ENCODE data around the gene ASF1B.
A peak's percentile ranks its signal among the peaks of the same experiment; 100 is the strongest.

Gene ASF1B

DNA sequence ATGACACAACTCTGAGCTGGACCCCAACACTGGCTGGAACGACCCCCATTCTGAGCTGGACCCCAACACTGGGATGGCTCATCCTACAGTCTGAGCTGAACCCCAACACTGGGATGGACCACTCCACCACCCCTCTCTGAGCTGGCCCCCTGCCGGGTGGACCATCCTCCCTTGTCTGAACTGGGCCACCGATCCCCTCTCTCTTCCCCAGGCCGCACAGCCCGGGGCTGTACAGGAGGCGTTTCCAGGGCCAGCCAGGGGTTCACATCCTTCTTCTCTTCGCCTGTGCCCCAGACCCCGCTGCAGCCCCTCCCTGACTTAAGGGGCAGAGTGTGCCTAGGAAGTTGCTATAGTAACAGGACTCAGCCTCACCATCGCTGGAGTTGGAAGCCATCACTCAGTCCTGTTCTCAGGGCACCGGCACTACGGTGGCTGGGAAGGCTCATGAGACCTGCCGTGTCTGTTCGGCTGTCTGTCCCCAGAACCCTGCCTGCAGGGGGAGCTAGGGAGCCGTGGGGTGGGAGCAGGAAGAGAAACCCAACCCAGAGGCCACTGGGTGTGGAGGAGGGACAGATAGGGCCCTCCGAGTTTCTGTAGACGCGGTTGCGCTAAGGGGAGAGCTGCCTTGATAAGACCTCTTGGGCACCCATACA, 22.5 kb downstream of the ASF1B start:
- H3K9me3 ChIP-seq = no peaks in the 10 kb centered on the region
- no peaks in the 10 kb centered on the region for H3K27me3 ChIP-seq
- H3K4me3 ChIP-seq = no peak overlapping the region
- TF ChIP-seq, protein P1, sequence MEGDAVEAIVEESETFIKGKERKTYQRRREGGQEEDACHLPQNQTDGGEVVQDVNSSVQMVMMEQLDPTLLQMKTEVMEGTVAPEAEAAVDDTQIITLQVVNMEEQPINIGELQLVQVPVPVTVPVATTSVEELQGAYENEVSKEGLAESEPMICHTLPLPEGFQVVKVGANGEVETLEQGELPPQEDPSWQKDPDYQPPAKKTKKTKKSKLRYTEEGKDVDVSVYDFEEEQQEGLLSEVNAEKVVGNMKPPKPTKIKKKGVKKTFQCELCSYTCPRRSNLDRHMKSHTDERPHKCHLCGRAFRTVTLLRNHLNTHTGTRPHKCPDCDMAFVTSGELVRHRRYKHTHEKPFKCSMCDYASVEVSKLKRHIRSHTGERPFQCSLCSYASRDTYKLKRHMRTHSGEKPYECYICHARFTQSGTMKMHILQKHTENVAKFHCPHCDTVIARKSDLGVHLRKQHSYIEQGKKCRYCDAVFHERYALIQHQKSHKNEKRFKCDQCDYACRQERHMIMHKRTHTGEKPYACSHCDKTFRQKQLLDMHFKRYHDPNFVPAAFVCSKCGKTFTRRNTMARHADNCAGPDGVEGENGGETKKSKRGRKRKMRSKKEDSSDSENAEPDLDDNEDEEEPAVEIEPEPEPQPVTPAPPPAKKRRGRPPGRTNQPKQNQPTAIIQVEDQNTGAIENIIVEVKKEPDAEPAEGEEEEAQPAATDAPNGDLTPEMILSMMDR (IDR thresholded peaks at IDR 0.05) = no peak
- peak overlapping the region; percentile 85 to 94 for H3K27ac ChIP-seq
- peaks cover 5 to 84% (median 58%) of the 10 kb centered on the region in 4 donors for H3K4me1 ChIP-seq
- intact Hi-C loops (cut with DNase I; ENCODE audit: low total_unique reads) = no loop called here
- no peak for DNase-seq
- H3K36me3 ChIP-seq = no peaks in the 10 kb centered on the region

DNA sequence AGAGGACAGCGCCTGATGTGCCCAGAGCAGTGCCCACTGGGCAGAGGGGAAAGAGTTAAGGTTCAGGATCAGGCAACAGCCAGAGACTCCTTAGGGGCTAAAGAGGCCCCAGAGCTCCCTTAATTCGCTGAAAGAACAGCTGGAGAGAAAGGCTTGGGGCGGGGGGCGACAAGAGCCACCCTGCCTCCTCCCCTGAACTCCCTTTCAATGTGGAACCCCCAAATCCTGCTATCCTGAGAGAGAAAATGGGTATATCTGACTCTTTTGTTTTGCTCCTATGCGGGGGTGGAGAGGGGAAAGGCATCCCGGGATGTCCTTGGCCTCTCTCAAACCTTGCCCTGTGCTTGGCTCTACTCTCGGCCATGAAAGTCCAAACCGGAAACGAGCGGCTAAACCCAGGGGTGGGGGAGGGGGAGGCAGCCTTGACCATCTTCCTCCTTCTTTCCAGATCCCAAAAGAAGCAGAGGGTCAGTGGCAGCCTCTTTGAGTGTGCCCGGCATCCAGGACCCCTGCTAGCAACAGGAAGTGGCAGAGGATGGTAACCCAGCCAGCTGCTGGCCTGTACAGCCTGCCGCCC, 23.5 kb downstream of the ASF1B start:
- H3K27me3 ChIP-seq = no peaks in the 10 kb centered on the region
- intact Hi-C loops (cut with DNase I; ENCODE audit: low total_unique reads) = no loop called here
- peak overlapping the region; percentile 85 to 94 for H3K27ac ChIP-seq
- no peaks in the 10 kb centered on the region for H3K36me3 ChIP-seq
- peak; percentile 61 to 86 for DNase-seq
- peaks cover 5 to 87% (median 60%) of the 10 kb centered on the region in 4 donors for H3K4me1 ChIP-seq
- peak overlapping the region; percentile 29 to 45 for H3K4me3 ChIP-seq
- no peaks in the 10 kb centered on the region for H3K9me3 ChIP-seq
- TF ChIP-seq, protein P1 (IDR thresholded peaks at IDR 0.05) = no peak

- Histone ChIP-seq H3K27ac (peak overlapping the region; percentile 85 to 94), H3K4me3 (peak overlapping the region; percentile 29 to 45), H3K4me1 (peaks cover 5 to 93% (median 67%) of the 10 kb centered on the region in 4 donors), H3K9me3 (no peaks in the 10 kb centered on the region), H3K27me3 (no peaks in the 10 kb centered on the region), H3K36me3 (peaks cover 0 to 5% (median 0%) of the 10 kb centered on the region in 3 donors)
- TF ChIP-seq, protein P1 (IDR thresholded peaks at IDR 0.05) = no peak
- no peak for DNase-seq
- intact Hi-C loops (cut with DNase I; ENCODE audit: low total_unique reads) = no loop called here
Observed at GRCh38 chr19:14112051-14112808, 24.2 kb downstream of the ASF1B start.

- Histone ChIP-seq H3K4me1 (peaks cover 5 to 97% (median 70%) of the 10 kb centered on the region in 4 donors), H3K36me3 (peaks cover under 1 to 12% (median 5%) of the 10 kb centered on the region in 3 donors), H3K27me3 (no peaks in the 10 kb centered on the region), H3K27ac (peak overlapping the region; percentile 85 to 94), H3K4me3 (no peak overlapping the region), H3K9me3 (no peaks in the 10 kb centered on the region)
- TF ChIP-seq, protein P1 (IDR thresholded peaks at IDR 0.05) = no peak
- DNase-seq = no peak
- intact Hi-C loops (cut with DNase I; ENCODE audit: low total_unique reads) = no loop called here
Observed at GRCh38 chr19:14111486-14111885, 24.9 kb downstream of the ASF1B start.

GRCh38 chr19:14110650-14111049, 25.7 kb downstream of the ASF1B start:
- no peaks in the 10 kb centered on the region for H3K27me3 ChIP-seq
- no peaks in the 10 kb centered on the region for H3K9me3 ChIP-seq
- peak overlapping the region in 1 of 2 donors; percentile 29 for H3K27ac ChIP-seq
- H3K4me1 ChIP-seq = peaks cover 5 to 97% (median 62%) of the 10 kb centered on the region in 4 donors
- DNase-seq = no peak
- H3K36me3 ChIP-seq = peaks cover 8 to 21% (median 13%) of the 10 kb centered on the region in 3 donors
- TF ChIP-seq, protein P1 (IDR thresholded peaks at IDR 0.05) = no peak
- no peak overlapping the region for H3K4me3 ChIP-seq
- intact Hi-C loops (cut with DNase I; ENCODE audit: low total_unique reads) = loop anchor here (1.0 kb wide), 1 partner anchor 12 kb away; no protein-coding TSS in a partner anchor

All from tibial artery (tissue), 4 donors.